SK-N-SH (cell line): ENCODE data around the gene BCAR3. TPM values are rescaled to one million over a fixed set of nuclear protein-coding genes. Genes with fewer than 3 reads are reported as not detected.

Experiments used
- CTCF ChIA-PET: fragments of 300-600, 350-600 bp; formaldehyde crosslinking; extraction: SDS; loops from one replicate; lab custom pipeline; 2021; lab: Yijun Ruan, JAX
- POLR2A ChIA-PET: fragments of 350-600 bp; sonication (Branson Sonifier 250); formaldehyde crosslinking; extraction: SDS; loops from one replicate; lab custom pipeline; 2020; ENCODE audit warnings: antibody characterized with exemption, inconsistent platforms; lab: Yijun Ruan, JAX
- DNase-seq: peaks from one replicate; pipeline ENCODE4 v3.0.0; 2012
- H2AFZ ChIP-seq: fragments of 200-600 bp; sonication (generic); 2 replicates; pipeline ENCODE4 v1.8.1; 2016; ENCODE audit warnings: antibody characterized with exemption, mild to moderate bottlenecking, low read depth
- H3F3A ChIP-seq: fragments of 200-600 bp; sonication (generic); replicated peaks from 2 replicates; pipeline ENCODE3; 2016; ENCODE audit warnings: antibody characterized with exemption, mild to moderate bottlenecking; ENCODE audit not compliant: insufficient read depth
- H3K27ac ChIP-seq, 2 experiments: fragments of 200-500 bp in 1 of 2; fragments of 200-600 bp in 1 of 2; sonication (Bioruptor generic) in 1 of 2; sonication (generic), shearing (Covaris generic) in 1 of 2; 2 replicates each; pipeline versions ENCODE4 v1.5.1 to v1.6.1; 2014 to 2016; ENCODE audit warnings: low read depth in 2 of 2, inconsistent platforms in 1 of 2, low read length in 1 of 2, mild to moderate bottlenecking in 1 of 2, mixed read lengths in 1 of 2
- H3K27me3 ChIP-seq: fragments of 200-600 bp; sonication (generic), shearing (Covaris generic); 2 replicates; pipeline ENCODE4 v1.6.1; 2016; ENCODE audit warnings: mixed run types; ENCODE audit not compliant: insufficient read depth
- H3K36me3 ChIP-seq, 2 experiments: fragments of 200-500 bp in 1 of 2; fragments of 200-600 bp in 1 of 2; sonication (Bioruptor generic) in 1 of 2; sonication (generic) in 1 of 2; replicated peaks in 1 of 2; 2 replicates each; pipeline versions ENCODE3 to v1.5.1; 2014 to 2016; ENCODE audit warnings: low read length in 1 of 2, mild to moderate bottlenecking in 1 of 2; ENCODE audit not compliant: insufficient read depth in 2 of 2, control insufficient read depth in 1 of 2
- H3K4me1 ChIP-seq, 2 experiments: fragments of 200-500 bp in 1 of 2; fragments of 200-600 bp in 1 of 2; sonication (Bioruptor generic) in 1 of 2; sonication (generic), shearing (Covaris generic) in 1 of 2; 2 replicates each; pipeline versions ENCODE4 v1.5.1 to v1.6.1; 2014 to 2016; ENCODE audit warnings: low read depth in 1 of 2, low read length in 1 of 2, mixed run types in 1 of 2; ENCODE audit not compliant: insufficient read depth in 2 of 2, control insufficient read depth in 1 of 2
- H3K4me2 ChIP-seq: fragments of 200-600 bp; sonication (generic), shearing (Covaris generic); 2 replicates; pipeline ENCODE4 v1.6.1; 2017; ENCODE audit warnings: mixed run types
- H3K4me3 ChIP-seq, 2 experiments: fragments of 200-500 bp in 1 of 2; fragments of 200-600 bp in 1 of 2; sonication (Bioruptor generic) in 1 of 2; sonication (generic), shearing (Covaris generic) in 1 of 2; 2 replicates each; pipeline versions ENCODE4 v1.5.1 to v1.8.1; 2014 to 2016; ENCODE audit warnings: low read depth in 2 of 2, inconsistent platforms in 1 of 2, low read length in 1 of 2, mild to moderate bottlenecking in 1 of 2, mixed read lengths in 1 of 2, moderate library complexity in 1 of 2
- H3K79me2 ChIP-seq: fragments of 200-600 bp; sonication (generic); 2 replicates; pipeline ENCODE4 v1.8.1; 2017; ENCODE audit warnings: mild to moderate bottlenecking; ENCODE audit not compliant: insufficient read depth
- H3K9ac ChIP-seq: fragments of 200-600 bp; sonication (generic); 2 replicates; pipeline ENCODE4 v1.6.1; 2017; ENCODE audit warnings: mixed run types
- H3K9me2 ChIP-seq: fragments of 200-600 bp; sonication (generic); 2 replicates; pipeline ENCODE4 v1.6.1; 2017; ENCODE audit warnings: mixed run types
- H3K9me3 ChIP-seq: fragments of 200-600 bp; sonication (generic); 2 replicates; pipeline ENCODE4 v1.6.1; 2017; ENCODE audit warnings: mixed run types, mild to moderate bottlenecking, moderate library complexity
- H4K20me1 ChIP-seq: fragments of 200-600 bp; sonication (generic); 2 replicates; pipeline ENCODE4 v1.6.1; 2017; ENCODE audit warnings: mild to moderate bottlenecking, mixed run types; ENCODE audit not compliant: insufficient read depth
- ELF1 ChIP-seq: IDR thresholded peaks from 2 replicates; pipeline ENCODE4 v1.4.0; 2012
- EP300 ChIP-seq, 2 experiments: IDR thresholded peaks; 2 replicates each; pipeline versions ENCODE4 v1.4.0 to v1.6.1; 2012; ENCODE audit warnings: borderline replicate concordance in 1 of 2, low read depth in 1 of 2, low read length in 1 of 2
- FOSL2 ChIP-seq: IDR thresholded peaks from 2 replicates; pipeline ENCODE4 v1.4.0; 2012; ENCODE audit warnings: low read depth, mild to moderate bottlenecking, moderate library complexity, borderline replicate concordance
- FOXM1 ChIP-seq: IDR thresholded peaks from 2 replicates; pipeline ENCODE4 v1.4.0; 2012; ENCODE audit warnings: low read depth, mild to moderate bottlenecking
- GATA2 ChIP-seq: sonication (generic); formaldehyde crosslinking; IDR thresholded peaks from 2 replicates; pipeline ENCODE4 v1.5.0; 2020; ENCODE audit warnings: mild to moderate bottlenecking, missing genetic modification reagents
- JUND ChIP-seq: IDR thresholded peaks from 2 replicates; pipeline ENCODE4 v1.4.0; 2012
- MEF2A ChIP-seq: IDR thresholded peaks from 2 replicates; pipeline ENCODE4 v1.4.0; 2012; ENCODE audit warnings: low read depth, borderline replicate concordance
- MXI1 ChIP-seq: IDR thresholded peaks from 2 replicates; pipeline ENCODE4 v1.6.1; 2012; ENCODE audit warnings: mild to moderate bottlenecking, low read depth, low read length, improper control_type of control experiment
- NFIC ChIP-seq: IDR thresholded peaks from 2 replicates; pipeline ENCODE4 v1.4.0; 2012; ENCODE audit warnings: borderline replicate concordance
- POLR2AphosphoS5 ChIP-seq: IDR thresholded peaks from 2 replicates; pipeline ENCODE4 v1.6.1; 2012; ENCODE audit warnings: low read depth, low read length
- RAD21 ChIP-seq: IDR thresholded peaks from 2 replicates; pipeline ENCODE4 v1.6.1; 2012; ENCODE audit warnings: mild to moderate bottlenecking, low read length
- RFX5 ChIP-seq: IDR thresholded peaks from 2 replicates; pipeline ENCODE4 v1.6.1; 2012; ENCODE audit warnings: mild to moderate bottlenecking, improper control_type of control experiment, low read length
- SIN3A ChIP-seq: IDR thresholded peaks from 2 replicates; pipeline ENCODE4 v1.6.1; 2012; ENCODE audit warnings: low read depth, mild to moderate bottlenecking, low read length, moderate library complexity, borderline replicate concordance
- TAF1 ChIP-seq: IDR thresholded peaks from 2 replicates; pipeline ENCODE4 v1.6.1; 2012; ENCODE audit warnings: low read depth, mild to moderate bottlenecking, low read length, moderate library complexity, borderline replicate concordance
- WGBS: methylation state at CpG from one replicate; pipeline ENCODE4 v1.1.6; 2017; ENCODE audit warnings: low lambda C conversion rate; 5-methylcytosine and 5-hydroxymethylcytosine counted together
- polyA plus RNA-seq, 3 experiments: library from polyadenylated mRNA; depleted of rRNA; stranded (reverse); fragments of >200 nt; gene quantifications; 2 replicates each; pipeline ENCODE4 v1.2.3, GENCODE V29; 2012
- TF ChIP-seq, protein P1 (sequence below): IDR thresholded peaks from 2 replicates; pipeline ENCODE4 v1.6.1; 2012; ENCODE audit warnings: mild to moderate bottlenecking, low read depth, low read length, moderate library complexity
- TF ChIP-seq, protein P2 (sequence below): IDR thresholded peaks from 2 replicates; pipeline ENCODE4; 2012

BCAR3 gene
- polyA plus RNA-seq, 1 of the 3 experiments (the other 2 are of a cell fraction), result 58.4 TPM

DNA sequence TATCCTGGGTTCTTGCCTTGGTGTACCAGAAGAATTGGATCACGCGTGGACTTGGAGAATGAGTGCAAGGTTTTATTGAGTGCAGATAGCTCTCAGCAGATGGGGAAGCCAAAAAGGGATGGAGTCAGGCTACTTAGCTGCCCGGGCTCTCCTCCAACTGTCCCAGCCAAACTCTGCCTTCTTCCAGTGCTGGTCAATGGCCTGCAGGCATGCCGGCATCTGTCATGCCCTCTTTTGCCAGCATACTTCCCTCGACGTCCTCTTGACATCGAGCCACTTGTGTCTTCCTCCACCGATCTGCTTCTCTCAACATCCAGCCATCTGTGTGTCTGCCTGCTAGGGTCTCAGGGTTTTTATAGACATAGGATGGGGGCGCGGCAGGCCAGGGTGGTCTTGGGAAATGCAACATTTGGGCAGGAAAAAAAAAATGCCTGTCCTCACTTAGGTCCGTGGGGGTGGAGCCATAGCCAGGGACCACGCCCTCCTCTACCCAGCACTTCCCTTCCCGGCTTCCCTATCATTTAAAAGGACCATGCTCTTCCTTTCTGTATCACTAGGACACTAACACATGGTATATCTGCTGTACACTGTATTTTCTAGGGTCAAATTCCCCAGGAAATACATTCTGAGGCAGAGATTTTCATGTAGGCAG, 47.0 kb upstream of the BCAR3 start:
- H3K27me3 ChIP-seq, result no peaks in the 10 kb centered on the region
- H3K9me2 ChIP-seq, result no peaks in the 10 kb centered on the region
- 94% methylated on average over 13 of the region's 13 CpGs for WGBS
- H3K9ac ChIP-seq, result no peak overlapping the region
- no peaks in the 10 kb centered on the region for H3K36me3 ChIP-seq
- no peaks in the 10 kb centered on the region for H3K9me3 ChIP-seq
- TF ChIP-seq, protein P1, sequence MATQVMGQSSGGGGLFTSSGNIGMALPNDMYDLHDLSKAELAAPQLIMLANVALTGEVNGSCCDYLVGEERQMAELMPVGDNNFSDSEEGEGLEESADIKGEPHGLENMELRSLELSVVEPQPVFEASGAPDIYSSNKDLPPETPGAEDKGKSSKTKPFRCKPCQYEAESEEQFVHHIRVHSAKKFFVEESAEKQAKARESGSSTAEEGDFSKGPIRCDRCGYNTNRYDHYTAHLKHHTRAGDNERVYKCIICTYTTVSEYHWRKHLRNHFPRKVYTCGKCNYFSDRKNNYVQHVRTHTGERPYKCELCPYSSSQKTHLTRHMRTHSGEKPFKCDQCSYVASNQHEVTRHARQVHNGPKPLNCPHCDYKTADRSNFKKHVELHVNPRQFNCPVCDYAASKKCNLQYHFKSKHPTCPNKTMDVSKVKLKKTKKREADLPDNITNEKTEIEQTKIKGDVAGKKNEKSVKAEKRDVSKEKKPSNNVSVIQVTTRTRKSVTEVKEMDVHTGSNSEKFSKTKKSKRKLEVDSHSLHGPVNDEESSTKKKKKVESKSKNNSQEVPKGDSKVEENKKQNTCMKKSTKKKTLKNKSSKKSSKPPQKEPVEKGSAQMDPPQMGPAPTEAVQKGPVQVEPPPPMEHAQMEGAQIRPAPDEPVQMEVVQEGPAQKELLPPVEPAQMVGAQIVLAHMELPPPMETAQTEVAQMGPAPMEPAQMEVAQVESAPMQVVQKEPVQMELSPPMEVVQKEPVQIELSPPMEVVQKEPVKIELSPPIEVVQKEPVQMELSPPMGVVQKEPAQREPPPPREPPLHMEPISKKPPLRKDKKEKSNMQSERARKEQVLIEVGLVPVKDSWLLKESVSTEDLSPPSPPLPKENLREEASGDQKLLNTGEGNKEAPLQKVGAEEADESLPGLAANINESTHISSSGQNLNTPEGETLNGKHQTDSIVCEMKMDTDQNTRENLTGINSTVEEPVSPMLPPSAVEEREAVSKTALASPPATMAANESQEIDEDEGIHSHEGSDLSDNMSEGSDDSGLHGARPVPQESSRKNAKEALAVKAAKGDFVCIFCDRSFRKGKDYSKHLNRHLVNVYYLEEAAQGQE, result no peak
- TF ChIP-seq GATA2 (CRISPR knock-in tag) (no peak), EP300 (IDR thresholded peaks at IDR 0.05; ENCODE audit: borderline replicate concordance in 1 of 2, low read depth in 1 of 2, low read length in 1 of 2) (no peak), MXI1 (no peak), RFX5 (no peak)
- H3K4me1 ChIP-seq, result peaks cover 0 to 2% of the 10 kb centered on the region in 2 experiments; a peak in 1 of 4 replicates
- no peak overlapping the region for H3K4me2 ChIP-seq
- H3K27ac ChIP-seq, result no peak overlapping the region
- POLR2A ChIA-PET, result no interaction called here
- no peak overlapping the region for H2AFZ ChIP-seq
- H3K4me3 ChIP-seq, result no peak overlapping the region
- H3K79me2 ChIP-seq, result no peaks in the 10 kb centered on the region
- no peak for DNase-seq
- CTCF ChIA-PET, result interaction anchor here (1.3 kb wide), 1 partner anchor 12 kb away, joined by 4 read pairs; no protein-coding TSS in a partner anchor
- no peaks in the 10 kb centered on the region for H4K20me1 ChIP-seq
- H3F3A ChIP-seq, result peaks cover 3% of the 10 kb centered on the region

DNA sequence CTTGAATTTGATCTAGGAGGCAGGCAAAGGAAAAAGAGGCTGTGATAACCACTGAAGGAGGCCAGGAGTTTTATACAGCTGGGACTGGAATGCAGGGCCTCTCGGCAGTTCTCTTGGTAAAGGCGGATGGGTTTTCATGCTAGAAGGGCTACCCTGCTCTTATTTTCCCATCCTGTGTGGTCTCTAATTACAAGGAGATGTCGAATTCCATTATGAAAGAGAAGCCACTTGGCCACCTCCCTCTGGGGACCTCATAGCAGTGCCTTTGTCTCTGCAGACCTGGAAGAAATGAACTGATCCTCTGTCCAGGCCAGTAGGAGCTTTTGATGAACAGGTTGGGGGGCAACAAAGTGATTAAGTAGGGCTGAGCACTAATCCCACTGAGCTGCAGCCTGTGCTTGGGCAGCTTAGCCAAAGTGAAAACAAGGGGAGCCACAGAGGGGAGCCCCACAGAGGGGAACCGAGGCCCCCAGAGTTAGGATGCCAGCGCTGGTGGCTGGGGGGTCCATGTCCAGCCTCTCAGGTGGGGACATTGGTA, 42.2 kb upstream of the BCAR3 start:
- CTCF ChIA-PET, result interaction anchor here (3.5 kb wide), 1 partner anchor 90 kb away, joined by 14 read pairs; no protein-coding TSS in a partner anchor

More for the DNA sequence above, 42.2 kb upstream of the BCAR3 start:
- 89% methylated on average over 5 of the region's 5 CpGs for WGBS
- Histone ChIP-seq H4K20me1 (no peaks in the 10 kb centered on the region), H3K27ac (0 out of 4 replicates have a peak overlapping the region, but pooled peaks of 1 of the 2 experiments have one; percentile 4), H3K79me2 (no peaks in the 10 kb centered on the region), H3K9ac (0 out of 2 replicates have a peak overlapping the region, but pooled peaks have one; percentile 21), H3K27me3 (no peaks in the 10 kb centered on the region), H3K9me2 (no peaks in the 10 kb centered on the region), H3K36me3 (no peaks in the 10 kb centered on the region), H3K4me1 (peaks cover 8 to 19% of the 10 kb centered on the region in 2 experiments; a peak in 2 of 4 replicates), H3K4me3 (no peak overlapping the region), H3F3A (peaks cover 3% of the 10 kb centered on the region), H3K4me2 (no peak overlapping the region), H2AFZ (no peak overlapping the region), H3K9me3 (no peaks in the 10 kb centered on the region)
- TF ChIP-seq ELF1 (no peak), MEF2A (no peak), POLR2AphosphoS5 (no peak), FOXM1 (no peak), TAF1 (no peak), RAD21 (no peak), SIN3A (no peak), NFIC (no peak), JUND (no peak), FOSL2 (no peak)
- TF ChIP-seq, protein P2, sequence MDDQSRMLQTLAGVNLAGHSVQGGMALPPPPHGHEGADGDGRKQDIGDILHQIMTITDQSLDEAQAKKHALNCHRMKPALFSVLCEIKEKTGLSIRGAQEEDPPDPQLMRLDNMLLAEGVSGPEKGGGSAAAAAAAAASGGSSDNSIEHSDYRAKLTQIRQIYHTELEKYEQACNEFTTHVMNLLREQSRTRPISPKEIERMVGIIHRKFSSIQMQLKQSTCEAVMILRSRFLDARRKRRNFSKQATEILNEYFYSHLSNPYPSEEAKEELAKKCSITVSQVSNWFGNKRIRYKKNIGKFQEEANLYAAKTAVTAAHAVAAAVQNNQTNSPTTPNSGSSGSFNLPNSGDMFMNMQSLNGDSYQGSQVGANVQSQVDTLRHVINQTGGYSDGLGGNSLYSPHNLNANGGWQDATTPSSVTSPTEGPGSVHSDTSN, result no peak
- DNase-seq, result no peak
- POLR2A ChIA-PET, result no interaction called here
